GM15510 (cell line): ENCODE data around the gene TRIM66.

Experiments
- POLR2A ChIP-seq: IDR thresholded peaks from 3 replicates; pipeline ENCODE4 v1.6.1; 2011; ENCODE audit warnings: borderline replicate concordance; ENCODE audit not compliant: insufficient read length; ENCODE audit errors: extremely low read depth

Gene TRIM66

GRCh38 chr11:8701891-8702597 is 19.6 kb upstream of the TRIM66 start:
- no peak for TF ChIP-seq POLR2A

GRCh38 chr11:8699903-8700302 is 17.4 kb upstream of the TRIM66 start:
- TF ChIP-seq POLR2A = no peak

- TF ChIP-seq POLR2A = no peak
Observed at GRCh38 chr11:8698917-8699441, 16.5 kb upstream of the TRIM66 start.

- no peak for TF ChIP-seq POLR2A
Observed at GRCh38 chr11:8698379-8698851, 15.9 kb upstream of the TRIM66 start.

GRCh38 chr11:8697054-8697453 is 14.6 kb upstream of the TRIM66 start:
- no peak for TF ChIP-seq POLR2A

- TF ChIP-seq POLR2A = no peak
Observed at GRCh38 chr11:8694137-8694536, 11.7 kb upstream of the TRIM66 start.

GRCh38 chr11:8693555-8693954 is 11.1 kb upstream of the TRIM66 start:
- TF ChIP-seq POLR2A = no peak

- no peak for TF ChIP-seq POLR2A
Observed at GRCh38 chr11:8693010-8693551, 10.6 kb upstream of the TRIM66 start.

GRCh38 chr11:8692417-8692816 is 10.0 kb upstream of the TRIM66 start:
- no peak for TF ChIP-seq POLR2A

GRCh38 chr11:8691601-8692000 is 9.1 kb upstream of the TRIM66 start:
- no peak for TF ChIP-seq POLR2A

GRCh38 chr11:8690374-8691342 is 8.2 kb upstream of the TRIM66 start:
- no peak for TF ChIP-seq POLR2A

- TF ChIP-seq POLR2A = no peak
Observed at GRCh38 chr11:8689726-8690255, 7.3 kb upstream of the TRIM66 start.

GRCh38 chr11:8688414-8689362 is 6.2 kb upstream of the TRIM66 start:
- TF ChIP-seq POLR2A = peak; percentile 96

- no peak for TF ChIP-seq POLR2A
Observed at GRCh38 chr11:8686325-8686724, 3.9 kb upstream of the TRIM66 start.
